ENCODE data around the gene DDC. TPM values are rescaled to one million over a fixed set of nuclear protein-coding genes. Genes with fewer than 3 reads are reported as not detected.

DDC gene
- total RNA-seq: not detected in 2 replicates

GRCh38 chr7:50564640-50565558, at the start of gene DDC:
Gene DDC (minus strand): TSS chr7:50565405. CDS start chr7:50544085, 21,320 bp downstream.
- H3K27ac Mint-ChIP-seq: no peak within 1 kb of the TSS
- no peak for TF ChIP-seq CTCF (IDR thresholded peaks at IDR 0.05)
- CTCF ChIA-PET: no interaction called here

GRCh38 chr7:50613473-50613872, 48.3 kb upstream of the DDC start:
- no peaks in the 10 kb centered on the region for H3K36me3 Mint-ChIP-seq (ENCODE audit: low read depth)
- no peak overlapping the region for H3K4me3 Mint-ChIP-seq
- intact Hi-C loops (cut with micrococcal nuclease): no loop called here
- POLR2A ChIA-PET: no interaction called here
- H3K27ac Mint-ChIP-seq: no peak overlapping the region
- no peaks in the 10 kb centered on the region for H3K9me3 Mint-ChIP-seq
- H3K4me1 Mint-ChIP-seq: no peaks in the 10 kb centered on the region
- CTCF ChIA-PET: interaction anchor here (1.1 kb wide), 1 partner anchor 17 kb away, joined by 3 read pairs; no protein-coding TSS in a partner anchor
- ATAC-seq (ENCODE audit: low read depth) (no peak), DNase-seq (no peak)
- no peak for TF ChIP-seq CTCF (IDR thresholded peaks at IDR 0.05)
- H3K27me3 Mint-ChIP-seq: peaks cover 2% of the 10 kb centered on the region

More at GRCh38 chr7:50564640-50565558, at the start of gene DDC:
- POLR2A ChIA-PET: no interaction called here
- peaks cover 6% of the 10 kb centered on the region for H3K27me3 Mint-ChIP-seq
- peaks cover under 1% of the 10 kb centered on the region for H3K9me3 Mint-ChIP-seq
- H3K4me1 Mint-ChIP-seq: no peaks in the 10 kb centered on the region
- intact Hi-C loops (cut with micrococcal nuclease): no loop called here
- no peak within 1 kb of the TSS for H3K4me3 Mint-ChIP-seq
- H3K36me3 Mint-ChIP-seq (ENCODE audit: low read depth): no peaks in the 10 kb centered on the region
- ATAC-seq (ENCODE audit: low read depth): no peak
- no peak for DNase-seq

- Mint-ChIP-seq H3K36me3 (ENCODE audit: low read depth) (no peaks in the 10 kb centered on the region), H3K27me3 (no peaks in the 10 kb centered on the region), H3K4me3 (no peak overlapping the region), H3K27ac (no peak overlapping the region), H3K9me3 (no peaks in the 10 kb centered on the region), H3K4me1 (no peaks in the 10 kb centered on the region)
- intact Hi-C loops (cut with micrococcal nuclease): no loop called here
- ATAC-seq (ENCODE audit: low read depth) (no peak), DNase-seq (no peak)
- ChIA-PET POLR2A (no interaction called here), CTCF (interaction anchor here (1.1 kb wide), 1 partner anchor 18 kb away, joined by 3 read pairs; no protein-coding TSS in a partner anchor)
- no peak for TF ChIP-seq CTCF (IDR thresholded peaks at IDR 0.05)
Measured at GRCh38 chr7:50612704-50613103, 47.5 kb upstream of the DDC start.

- no peaks in the 10 kb centered on the region for H3K27me3 Mint-ChIP-seq
- ChIA-PET CTCF (no interaction called here), POLR2A (no interaction called here)
- DNase-seq (no peak), ATAC-seq (ENCODE audit: low read depth) (no peak)
- no peaks in the 10 kb centered on the region for H3K36me3 Mint-ChIP-seq (ENCODE audit: low read depth)
- no peak overlapping the region for H3K4me3 Mint-ChIP-seq
- H3K27ac Mint-ChIP-seq: no peak overlapping the region
- no peak for TF ChIP-seq CTCF (IDR thresholded peaks at IDR 0.05)
- H3K9me3 Mint-ChIP-seq: no peaks in the 10 kb centered on the region
- intact Hi-C loops (cut with micrococcal nuclease): no loop called here
- H3K4me1 Mint-ChIP-seq: no peaks in the 10 kb centered on the region
Measured at GRCh38 chr7:50610521-50611277, 45.5 kb upstream of the DDC start.

Measured in activated B cell treated with CpG ODN at 0.5 μM for 24 hours (primary cell).